OCI-LY7 (cell line): ENCODE data around the gene FHIP1A.

Source experiments
- EZH2phosphoT487 ChIP-seq: fragments of 200-600 bp; sonication (generic); IDR thresholded peaks from 2 replicates; pipeline ENCODE4 v1.6.1; 2018; ENCODE audit warnings: low read depth, borderline replicate concordance, mild to moderate bottlenecking, mixed run types, antibody characterized with exemption, low read length, moderate library complexity, mixed read lengths
- TF ChIP-seq, protein P1 (sequence below): fragments of 200-600 bp; sonication (generic); conservative IDR thresholded peaks from 2 replicates; pipeline ENCODE4 v1.5.1; 2014; ENCODE audit warnings: mild to moderate bottlenecking, antibody characterized with exemption, low read length, moderate library complexity, mixed read lengths

DNA sequence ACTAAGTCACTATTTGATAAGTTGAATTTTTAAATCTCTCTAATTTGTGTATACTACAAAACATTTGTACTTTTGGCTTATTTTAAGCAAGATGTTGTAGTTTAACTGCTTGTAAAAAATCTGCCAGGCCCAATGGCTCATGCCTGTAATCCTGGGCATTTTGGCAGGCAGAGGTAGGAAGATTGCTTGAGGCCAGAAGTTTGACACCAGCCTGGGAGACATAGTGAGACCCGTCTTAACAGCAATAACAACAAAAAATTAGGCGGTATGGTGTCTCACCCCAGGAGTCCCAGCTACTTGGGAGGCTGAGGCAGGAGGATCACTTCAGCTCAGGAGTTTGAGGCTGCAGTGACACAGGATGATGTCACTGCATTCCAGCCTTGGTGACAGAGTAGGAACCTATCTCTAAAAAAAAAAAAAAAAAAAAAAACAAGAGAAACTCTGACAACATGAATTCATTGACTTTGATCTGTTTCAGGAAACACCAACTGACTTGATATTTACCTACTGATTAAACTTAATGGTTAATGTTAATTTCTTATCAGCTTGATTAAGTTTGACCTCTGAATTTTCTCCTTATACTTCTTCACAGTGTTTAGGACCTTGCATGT, 8.9 kb downstream of the FHIP1A start:
- no peak for TF ChIP-seq EZH2phosphoT487
- TF ChIP-seq, protein P1, sequence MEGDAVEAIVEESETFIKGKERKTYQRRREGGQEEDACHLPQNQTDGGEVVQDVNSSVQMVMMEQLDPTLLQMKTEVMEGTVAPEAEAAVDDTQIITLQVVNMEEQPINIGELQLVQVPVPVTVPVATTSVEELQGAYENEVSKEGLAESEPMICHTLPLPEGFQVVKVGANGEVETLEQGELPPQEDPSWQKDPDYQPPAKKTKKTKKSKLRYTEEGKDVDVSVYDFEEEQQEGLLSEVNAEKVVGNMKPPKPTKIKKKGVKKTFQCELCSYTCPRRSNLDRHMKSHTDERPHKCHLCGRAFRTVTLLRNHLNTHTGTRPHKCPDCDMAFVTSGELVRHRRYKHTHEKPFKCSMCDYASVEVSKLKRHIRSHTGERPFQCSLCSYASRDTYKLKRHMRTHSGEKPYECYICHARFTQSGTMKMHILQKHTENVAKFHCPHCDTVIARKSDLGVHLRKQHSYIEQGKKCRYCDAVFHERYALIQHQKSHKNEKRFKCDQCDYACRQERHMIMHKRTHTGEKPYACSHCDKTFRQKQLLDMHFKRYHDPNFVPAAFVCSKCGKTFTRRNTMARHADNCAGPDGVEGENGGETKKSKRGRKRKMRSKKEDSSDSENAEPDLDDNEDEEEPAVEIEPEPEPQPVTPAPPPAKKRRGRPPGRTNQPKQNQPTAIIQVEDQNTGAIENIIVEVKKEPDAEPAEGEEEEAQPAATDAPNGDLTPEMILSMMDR: no peak
